Measurements from ENCODE around the gene UQCC5.

The UQCC5 gene

GRCh38 chr3:52534281-52535183 is 1.9 kb upstream of the UQCC5 start:
- Histone ChIP-seq H3K9me3 (ENCODE audit: insufficient read depth, low read length, severe bottlenecking) (no peaks in the 10 kb centered on the region), H3K27me3 (ENCODE audit: insufficient read depth, low read length, poor library complexity) (no peaks in the 10 kb centered on the region), H3K27ac (ENCODE audit: low read length) (no peak overlapping the region), H3K4me3 (ENCODE audit: low read depth in 1 of 2, low read length in 2 of 2) (no peak overlapping the region), H4K20me1 (ENCODE audit: insufficient read depth, low read length) (peaks cover 7% of the 10 kb centered on the region; the same call in 1 of the 2 replicates), H3K79me2 (ENCODE audit: insufficient read depth, low read length) (peaks cover 28% of the 10 kb centered on the region), H3K9ac (ENCODE audit: low read depth, low read length) (no peak overlapping the region), H3K36me3 (ENCODE audit: insufficient read depth, low read length) (peaks cover 3% of the 10 kb centered on the region; the same call in 1 of the 2 replicates), H3K4me1 (ENCODE audit: insufficient read depth, low read length) (peaks cover 35% of the 10 kb centered on the region), H2AFZ (ENCODE audit: low read depth, low read length) (0 out of 2 replicates have a peak overlapping the region, but pooled peaks have one; percentile 30), H3K4me2 (ENCODE audit: insufficient read depth, low read length) (no peak overlapping the region)
- DNase-seq (no peak), ATAC-seq (ENCODE audit: insufficient read depth, low read depth) (no peak)
- TF ChIP-seq EZH2 (IDR thresholded peaks at IDR 0.05; ENCODE audit: borderline replicate concordance, low read depth, low read length, severe bottlenecking) (no peak), CTCF (IDR thresholded peaks at IDR 0.05; ENCODE audit: borderline replicate concordance, extremely low read depth, low read length, poor library complexity, severe bottlenecking) (no peak)

GRCh38 chr3:52535411-52536111 is 844 bp upstream of the UQCC5 start:
- peak overlapping the region; percentile 73 for H3K4me2 ChIP-seq (ENCODE audit: insufficient read depth, low read length)
- peak; percentile 22 for DNase-seq
- no peaks in the 10 kb centered on the region for H3K27me3 ChIP-seq (ENCODE audit: insufficient read depth, low read length, poor library complexity)
- peak overlapping the region in 1 of 2 experiments; percentile 54; a peak in 3 of 4 replicates for H3K4me3 ChIP-seq (ENCODE audit: low read depth in 1 of 2, low read length in 2 of 2)
- peaks cover 4% of the 10 kb centered on the region; the same call in 1 of the 2 replicates for H3K36me3 ChIP-seq (ENCODE audit: insufficient read depth, low read length)
- H3K79me2 ChIP-seq (ENCODE audit: insufficient read depth, low read length), result peaks cover 28% of the 10 kb centered on the region
- peak overlapping the region; percentile 65 for H3K27ac ChIP-seq (ENCODE audit: low read length)
- H3K9ac ChIP-seq (ENCODE audit: low read depth, low read length), result peak overlapping the region; percentile 42
- H3K4me1 ChIP-seq (ENCODE audit: insufficient read depth, low read length), result peaks cover 35% of the 10 kb centered on the region
- peaks cover 7% of the 10 kb centered on the region; the same call in 1 of the 2 replicates for H4K20me1 ChIP-seq (ENCODE audit: insufficient read depth, low read length)
- TF ChIP-seq EZH2 (IDR thresholded peaks at IDR 0.05; ENCODE audit: borderline replicate concordance, low read depth, low read length, severe bottlenecking), result no peak
- no peak for TF ChIP-seq CTCF (IDR thresholded peaks at IDR 0.05; ENCODE audit: borderline replicate concordance, extremely low read depth, low read length, poor library complexity, severe bottlenecking)
- no peaks in the 10 kb centered on the region for H3K9me3 ChIP-seq (ENCODE audit: insufficient read depth, low read length, severe bottlenecking)
- H2AFZ ChIP-seq (ENCODE audit: low read depth, low read length), result peak overlapping the region; percentile 77
- no peak for ATAC-seq (ENCODE audit: insufficient read depth, low read depth)

GRCh38 chr3:52536112-52536368 is 365 bp upstream of the UQCC5 start:
- Histone ChIP-seq H3K4me3 (ENCODE audit: low read depth in 1 of 2, low read length in 2 of 2) (peak overlapping the region in 1 of 2 experiments; percentile 54; a peak in 3 of 4 replicates), H3K4me2 (ENCODE audit: insufficient read depth, low read length) (peak overlapping the region; percentile 73), H3K27me3 (ENCODE audit: insufficient read depth, low read length, poor library complexity) (no peaks in the 10 kb centered on the region), H3K9me3 (ENCODE audit: insufficient read depth, low read length, severe bottlenecking) (no peaks in the 10 kb centered on the region), H3K79me2 (ENCODE audit: insufficient read depth, low read length) (peaks cover 28% of the 10 kb centered on the region), H2AFZ (ENCODE audit: low read depth, low read length) (peak overlapping the region; percentile 77), H3K9ac (ENCODE audit: low read depth, low read length) (peak overlapping the region; percentile 42), H4K20me1 (ENCODE audit: insufficient read depth, low read length) (peaks cover 7% of the 10 kb centered on the region; the same call in 1 of the 2 replicates), H3K27ac (ENCODE audit: low read length) (peak overlapping the region; percentile 65), H3K36me3 (ENCODE audit: insufficient read depth, low read length) (peaks cover 8% of the 10 kb centered on the region; the same call in 1 of the 2 replicates), H3K4me1 (ENCODE audit: insufficient read depth, low read length) (peaks cover 35% of the 10 kb centered on the region)
- DNase-seq, result no peak
- no peak for ATAC-seq (ENCODE audit: insufficient read depth, low read depth)
- TF ChIP-seq EZH2 (IDR thresholded peaks at IDR 0.05; ENCODE audit: borderline replicate concordance, low read depth, low read length, severe bottlenecking) (no peak), CTCF (IDR thresholded peaks at IDR 0.05; ENCODE audit: borderline replicate concordance, extremely low read depth, low read length, poor library complexity, severe bottlenecking) (no peak)
